ENCODE measurements around the gene STEAP3.

- TF ChIP-seq, protein P1, sequence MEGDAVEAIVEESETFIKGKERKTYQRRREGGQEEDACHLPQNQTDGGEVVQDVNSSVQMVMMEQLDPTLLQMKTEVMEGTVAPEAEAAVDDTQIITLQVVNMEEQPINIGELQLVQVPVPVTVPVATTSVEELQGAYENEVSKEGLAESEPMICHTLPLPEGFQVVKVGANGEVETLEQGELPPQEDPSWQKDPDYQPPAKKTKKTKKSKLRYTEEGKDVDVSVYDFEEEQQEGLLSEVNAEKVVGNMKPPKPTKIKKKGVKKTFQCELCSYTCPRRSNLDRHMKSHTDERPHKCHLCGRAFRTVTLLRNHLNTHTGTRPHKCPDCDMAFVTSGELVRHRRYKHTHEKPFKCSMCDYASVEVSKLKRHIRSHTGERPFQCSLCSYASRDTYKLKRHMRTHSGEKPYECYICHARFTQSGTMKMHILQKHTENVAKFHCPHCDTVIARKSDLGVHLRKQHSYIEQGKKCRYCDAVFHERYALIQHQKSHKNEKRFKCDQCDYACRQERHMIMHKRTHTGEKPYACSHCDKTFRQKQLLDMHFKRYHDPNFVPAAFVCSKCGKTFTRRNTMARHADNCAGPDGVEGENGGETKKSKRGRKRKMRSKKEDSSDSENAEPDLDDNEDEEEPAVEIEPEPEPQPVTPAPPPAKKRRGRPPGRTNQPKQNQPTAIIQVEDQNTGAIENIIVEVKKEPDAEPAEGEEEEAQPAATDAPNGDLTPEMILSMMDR (IDR thresholded peaks at IDR 0.05): no peak
- TF ChIP-seq POLR2A (IDR thresholded peaks at IDR 0.05): no peak
Observed at GRCh38 chr2:119279666-119280065, 56.0 kb downstream of the STEAP3 start.

Measured in right lobe of liver (tissue), 4 donors.